A549 (cell line): ENCODE measurements around the gene ARPP19.
"Not testable (repeated sequence)": the region's sequence is repeated elsewhere in the genome, so short reads cannot be mapped to it uniquely, and the experiment has no call there.

Source experiments
- CBX8 ChIP-seq: fragments of 200-600 bp; sonication (generic); IDR thresholded peaks from 2 replicates; pipeline ENCODE4 v1.6.1; 2016
- MAZ ChIP-seq: fragments of 150-350 bp; IDR thresholded peaks from 2 replicates; pipeline ENCODE4 v1.6.1; 2014; ENCODE audit warnings: antibody characterized with exemption, low read depth, low read length, borderline replicate concordance
- POLR2A ChIP-seq: IDR thresholded peaks from 2 replicates; pipeline ENCODE4 v1.6.1; 2012; ENCODE audit warnings: mild to moderate bottlenecking, low read length
- RCOR1 ChIP-seq: fragments of 150-350 bp; IDR thresholded peaks from 2 replicates; pipeline ENCODE4 v1.6.1; 2014; ENCODE audit warnings: antibody characterized with exemption, low read length, low read depth
- RNF2 ChIP-seq: fragments of 200-600 bp; sonication (generic); IDR thresholded peaks from 2 replicates; pipeline ENCODE4 v1.6.1; 2016; ENCODE audit warnings: low read depth, mild to moderate bottlenecking, antibody characterized with exemption, moderate library complexity, borderline replicate concordance
- USF2 ChIP-seq: fragments of 450-650 bp; IDR thresholded peaks from 2 replicates; pipeline ENCODE4 v1.6.1; 2014; ENCODE audit warnings: antibody characterized with exemption
- TF ChIP-seq, protein P1 (sequence below): fragments of >200 bp; sonication (Bioruptor Twin); formaldehyde crosslinking; IDR thresholded peaks from 3 replicates; pipeline ENCODE4 v1.5.1; 2016
- TF ChIP-seq, protein P2 (sequence below): fragments of 200-600 bp; sonication (generic); IDR thresholded peaks from 2 replicates; pipeline ENCODE4 v1.6.1; 2016; ENCODE audit warnings: antibody characterized with exemption, mild to moderate bottlenecking, moderate library complexity

GRCh38 chr15:52565417-52566358 is 3.1 kb downstream of the ARPP19 start:
- TF ChIP-seq, protein P1, sequence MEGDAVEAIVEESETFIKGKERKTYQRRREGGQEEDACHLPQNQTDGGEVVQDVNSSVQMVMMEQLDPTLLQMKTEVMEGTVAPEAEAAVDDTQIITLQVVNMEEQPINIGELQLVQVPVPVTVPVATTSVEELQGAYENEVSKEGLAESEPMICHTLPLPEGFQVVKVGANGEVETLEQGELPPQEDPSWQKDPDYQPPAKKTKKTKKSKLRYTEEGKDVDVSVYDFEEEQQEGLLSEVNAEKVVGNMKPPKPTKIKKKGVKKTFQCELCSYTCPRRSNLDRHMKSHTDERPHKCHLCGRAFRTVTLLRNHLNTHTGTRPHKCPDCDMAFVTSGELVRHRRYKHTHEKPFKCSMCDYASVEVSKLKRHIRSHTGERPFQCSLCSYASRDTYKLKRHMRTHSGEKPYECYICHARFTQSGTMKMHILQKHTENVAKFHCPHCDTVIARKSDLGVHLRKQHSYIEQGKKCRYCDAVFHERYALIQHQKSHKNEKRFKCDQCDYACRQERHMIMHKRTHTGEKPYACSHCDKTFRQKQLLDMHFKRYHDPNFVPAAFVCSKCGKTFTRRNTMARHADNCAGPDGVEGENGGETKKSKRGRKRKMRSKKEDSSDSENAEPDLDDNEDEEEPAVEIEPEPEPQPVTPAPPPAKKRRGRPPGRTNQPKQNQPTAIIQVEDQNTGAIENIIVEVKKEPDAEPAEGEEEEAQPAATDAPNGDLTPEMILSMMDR: not testable (repeated sequence)
- TF ChIP-seq, protein P2, sequence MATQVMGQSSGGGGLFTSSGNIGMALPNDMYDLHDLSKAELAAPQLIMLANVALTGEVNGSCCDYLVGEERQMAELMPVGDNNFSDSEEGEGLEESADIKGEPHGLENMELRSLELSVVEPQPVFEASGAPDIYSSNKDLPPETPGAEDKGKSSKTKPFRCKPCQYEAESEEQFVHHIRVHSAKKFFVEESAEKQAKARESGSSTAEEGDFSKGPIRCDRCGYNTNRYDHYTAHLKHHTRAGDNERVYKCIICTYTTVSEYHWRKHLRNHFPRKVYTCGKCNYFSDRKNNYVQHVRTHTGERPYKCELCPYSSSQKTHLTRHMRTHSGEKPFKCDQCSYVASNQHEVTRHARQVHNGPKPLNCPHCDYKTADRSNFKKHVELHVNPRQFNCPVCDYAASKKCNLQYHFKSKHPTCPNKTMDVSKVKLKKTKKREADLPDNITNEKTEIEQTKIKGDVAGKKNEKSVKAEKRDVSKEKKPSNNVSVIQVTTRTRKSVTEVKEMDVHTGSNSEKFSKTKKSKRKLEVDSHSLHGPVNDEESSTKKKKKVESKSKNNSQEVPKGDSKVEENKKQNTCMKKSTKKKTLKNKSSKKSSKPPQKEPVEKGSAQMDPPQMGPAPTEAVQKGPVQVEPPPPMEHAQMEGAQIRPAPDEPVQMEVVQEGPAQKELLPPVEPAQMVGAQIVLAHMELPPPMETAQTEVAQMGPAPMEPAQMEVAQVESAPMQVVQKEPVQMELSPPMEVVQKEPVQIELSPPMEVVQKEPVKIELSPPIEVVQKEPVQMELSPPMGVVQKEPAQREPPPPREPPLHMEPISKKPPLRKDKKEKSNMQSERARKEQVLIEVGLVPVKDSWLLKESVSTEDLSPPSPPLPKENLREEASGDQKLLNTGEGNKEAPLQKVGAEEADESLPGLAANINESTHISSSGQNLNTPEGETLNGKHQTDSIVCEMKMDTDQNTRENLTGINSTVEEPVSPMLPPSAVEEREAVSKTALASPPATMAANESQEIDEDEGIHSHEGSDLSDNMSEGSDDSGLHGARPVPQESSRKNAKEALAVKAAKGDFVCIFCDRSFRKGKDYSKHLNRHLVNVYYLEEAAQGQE: not testable (repeated sequence)
- TF ChIP-seq POLR2A, RCOR1, RNF2, USF2, CBX8, MAZ: not testable (repeated sequence)
